Astrocyte of the spinal cord (primary cell): ENCODE measurements around the gene PLCH1.

ENCODE experiments used
- DNase-seq: peaks from one replicate; pipeline ENCODE4 v3.0.0; 2011; ENCODE audit warnings: low read depth, low spot score
- H3K4me3 ChIP-seq: 2 replicates; pipeline ENCODE4 v1.5.1; 2011; ENCODE audit warnings: low read depth, mild to moderate bottlenecking, low read length, moderate library complexity
- CTCF ChIP-seq: IDR thresholded peaks from 2 replicates; pipeline ENCODE4 v1.5.1; 2012; ENCODE audit warnings: low read depth, mild to moderate bottlenecking, low read length, inconsistent platforms
- in situ Hi-C: cut with HindIII; loops from 2 replicates; pipeline ENCODE4 v1.10.0; 2017; ENCODE audit warnings: low sequenced_read_pairs

The PLCH1 gene

GRCh38 chr3:155370198-155370597 lies 374.7 kb downstream of the PLCH1 start:
- no peak for TF ChIP-seq CTCF
- no peak for DNase-seq
- no peak overlapping the region for H3K4me3 ChIP-seq
- in situ Hi-C loops = no loop called here

- no peak for TF ChIP-seq CTCF
- H3K4me3 ChIP-seq = no peak overlapping the region
- no peak for DNase-seq
- in situ Hi-C loops = no loop called here
Measured at GRCh38 chr3:155369735-155370134, 375.1 kb downstream of the PLCH1 start.

- TF ChIP-seq CTCF = no peak
- H3K4me3 ChIP-seq = no peak overlapping the region
- DNase-seq = no peak
- in situ Hi-C loops = no loop called here
Measured at GRCh38 chr3:155369244-155369643, 375.6 kb downstream of the PLCH1 start.

GRCh38 chr3:155368786-155369185 lies 376.1 kb downstream of the PLCH1 start:
- TF ChIP-seq CTCF = no peak
- no peak for DNase-seq
- no peak overlapping the region for H3K4me3 ChIP-seq
- in situ Hi-C loops = no loop called here

GRCh38 chr3:155367506-155367905 lies 377.4 kb downstream of the PLCH1 start:
- in situ Hi-C loops = no loop called here
- peak; percentile 22 for DNase-seq
- H3K4me3 ChIP-seq = no peak overlapping the region
- no peak for TF ChIP-seq CTCF

GRCh38 chr3:155365178-155365783 lies 379.6 kb downstream of the PLCH1 start:
- TF ChIP-seq CTCF = no peak

GRCh38 chr3:155364492-155364891 lies 380.4 kb downstream of the PLCH1 start:
- no peak overlapping the region for H3K4me3 ChIP-seq
- in situ Hi-C loops = no loop called here
- DNase-seq = no peak
- TF ChIP-seq CTCF = no peak

More at GRCh38 chr3:155365178-155365783, 379.6 kb downstream of the PLCH1 start:
- in situ Hi-C loops = no loop called here
- no peak for DNase-seq
- H3K4me3 ChIP-seq = no peak overlapping the region
